H54 (cell line): ENCODE data around the gene KATNAL1.
"Not testable (repeated sequence)": the region's sequence is repeated elsewhere in the genome, so short reads cannot be mapped to it uniquely, and the experiment has no call there.

ENCODE experiments used
- DNase-seq: peaks from one replicate; pipeline ENCODE4 v3.0.0; 2011; ENCODE audit warnings: low spot score, mixed read lengths; ENCODE audit not compliant: insufficient read length
- FAIRE-seq: peaks from 3 replicates; lab custom pipeline; 2011; peaks lifted over from hg19 to GRCh38; lab: Jason Lieb, UNC
- POLR2A ChIP-seq: IDR thresholded peaks from 2 replicates; pipeline ENCODE4 v1.6.1; 2011; ENCODE audit warnings: low read depth, mild to moderate bottlenecking, low read length

Gene KATNAL1

GRCh38 chr13:30299786-30300185 lies 7.6 kb downstream of the KATNAL1 start:
- TF ChIP-seq POLR2A: no peak
- FAIRE-seq (no peak), DNase-seq (no peak)

GRCh38 chr13:30295116-30295515 lies 12.2 kb downstream of the KATNAL1 start:
- DNase-seq (no peak), FAIRE-seq (no peak)
- TF ChIP-seq POLR2A: no peak

- no peak for TF ChIP-seq POLR2A
- no peak for FAIRE-seq
- no peak for DNase-seq
Observed at GRCh38 chr13:30294004-30294403, 13.3 kb downstream of the KATNAL1 start.

- DNase-seq (no peak), FAIRE-seq (no peak)
- no peak for TF ChIP-seq POLR2A
Observed at GRCh38 chr13:30292325-30292724, 15.0 kb downstream of the KATNAL1 start.

- FAIRE-seq (no peak), DNase-seq (no peak)
- TF ChIP-seq POLR2A: no peak
Observed at GRCh38 chr13:30290812-30291436, 16.4 kb downstream of the KATNAL1 start.

- no peak for FAIRE-seq
- TF ChIP-seq POLR2A: no peak
- DNase-seq: no peak
Observed at GRCh38 chr13:30289533-30289932, 17.8 kb downstream of the KATNAL1 start.

GRCh38 chr13:30286059-30286458 lies 21.3 kb downstream of the KATNAL1 start:
- not testable (repeated sequence) for DNase-seq, FAIRE-seq

- DNase-seq: no peak
- TF ChIP-seq POLR2A: no peak
- FAIRE-seq: no peak
Observed at GRCh38 chr13:30276178-30276577, 31.2 kb downstream of the KATNAL1 start.

GRCh38 chr13:30274083-30274482 lies 33.3 kb downstream of the KATNAL1 start:
- FAIRE-seq: no peak
- DNase-seq: no peak

GRCh38 chr13:30270035-30270434 lies 37.3 kb downstream of the KATNAL1 start:
- not testable (repeated sequence) for FAIRE-seq, DNase-seq

More at GRCh38 chr13:30274083-30274482, 33.3 kb downstream of the KATNAL1 start:
- no peak for TF ChIP-seq POLR2A

- no peak for TF ChIP-seq POLR2A
- FAIRE-seq (no peak), DNase-seq (no peak)
Observed at GRCh38 chr13:30268673-30269072, 38.7 kb downstream of the KATNAL1 start.

- no peak for FAIRE-seq
- DNase-seq: no peak
- no peak for TF ChIP-seq POLR2A
Observed at GRCh38 chr13:30266756-30267155, 40.6 kb downstream of the KATNAL1 start.

- DNase-seq, FAIRE-seq: not testable (repeated sequence)
Observed at GRCh38 chr13:30259149-30259733, 48.1 kb downstream of the KATNAL1 start.

- TF ChIP-seq POLR2A: no peak
- DNase-seq (no peak), FAIRE-seq (no peak)
Observed at GRCh38 chr13:30257468-30258099, 49.8 kb downstream of the KATNAL1 start.
